ENCODE measurements around the gene NFASC.

The NFASC gene

DNA sequence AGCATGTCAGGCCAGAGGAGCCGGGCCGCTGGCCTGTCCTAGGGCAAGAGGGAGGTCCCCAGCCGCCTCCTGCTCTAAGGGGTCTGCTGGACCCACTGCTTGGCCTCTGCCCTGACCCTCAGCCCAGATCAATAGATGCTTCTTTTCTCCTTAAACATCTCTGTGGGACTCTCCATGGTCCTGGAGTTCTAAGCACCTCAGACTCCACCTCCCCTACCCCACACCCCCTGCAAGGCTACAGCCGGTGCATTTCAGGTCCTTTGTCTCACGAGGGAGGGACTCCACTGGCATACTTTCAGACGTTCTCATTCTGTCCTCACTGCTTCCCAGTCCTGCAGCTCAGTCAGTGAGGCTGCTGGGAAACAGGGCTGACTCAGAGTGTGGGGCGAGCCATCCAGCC, 183.4 kb downstream of the NFASC start:
- TF ChIP-seq, protein P1, sequence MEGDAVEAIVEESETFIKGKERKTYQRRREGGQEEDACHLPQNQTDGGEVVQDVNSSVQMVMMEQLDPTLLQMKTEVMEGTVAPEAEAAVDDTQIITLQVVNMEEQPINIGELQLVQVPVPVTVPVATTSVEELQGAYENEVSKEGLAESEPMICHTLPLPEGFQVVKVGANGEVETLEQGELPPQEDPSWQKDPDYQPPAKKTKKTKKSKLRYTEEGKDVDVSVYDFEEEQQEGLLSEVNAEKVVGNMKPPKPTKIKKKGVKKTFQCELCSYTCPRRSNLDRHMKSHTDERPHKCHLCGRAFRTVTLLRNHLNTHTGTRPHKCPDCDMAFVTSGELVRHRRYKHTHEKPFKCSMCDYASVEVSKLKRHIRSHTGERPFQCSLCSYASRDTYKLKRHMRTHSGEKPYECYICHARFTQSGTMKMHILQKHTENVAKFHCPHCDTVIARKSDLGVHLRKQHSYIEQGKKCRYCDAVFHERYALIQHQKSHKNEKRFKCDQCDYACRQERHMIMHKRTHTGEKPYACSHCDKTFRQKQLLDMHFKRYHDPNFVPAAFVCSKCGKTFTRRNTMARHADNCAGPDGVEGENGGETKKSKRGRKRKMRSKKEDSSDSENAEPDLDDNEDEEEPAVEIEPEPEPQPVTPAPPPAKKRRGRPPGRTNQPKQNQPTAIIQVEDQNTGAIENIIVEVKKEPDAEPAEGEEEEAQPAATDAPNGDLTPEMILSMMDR (IDR thresholded peaks at IDR 0.05; ENCODE audit: low read depth, low read length, missing control alignments): no peak
- no peak overlapping the region for H3K4me3 ChIP-seq (replicated peaks; ENCODE audit: low read depth, low read length)
- no peak for DNase-seq (ENCODE audit: extremely low read depth, low read depth)

DNA sequence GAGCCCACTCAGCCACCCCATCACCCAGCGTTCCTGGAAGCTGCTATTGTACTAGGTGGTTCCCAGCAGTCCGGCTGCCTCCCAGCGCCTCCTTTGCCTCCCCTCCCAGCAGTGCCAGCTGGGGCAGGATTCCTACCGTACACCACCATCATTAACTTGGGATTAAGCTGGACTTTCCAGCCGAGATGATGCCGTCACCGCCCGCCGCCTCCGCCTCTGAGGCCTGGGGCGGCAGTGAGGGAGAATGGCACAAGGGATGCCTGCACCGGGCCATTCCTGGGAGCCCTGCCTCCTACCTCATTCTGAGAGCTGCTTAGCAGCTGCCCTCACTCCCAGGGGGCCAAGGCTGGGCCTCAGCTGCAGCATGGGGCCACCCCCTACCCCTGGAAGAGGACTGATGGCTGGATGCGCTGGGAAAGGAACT, 185.5 kb downstream of the NFASC start:
- TF ChIP-seq, protein P1 (IDR thresholded peaks at IDR 0.05; ENCODE audit: low read depth, low read length, missing control alignments): no peak
- no peak overlapping the region for H3K4me3 ChIP-seq (replicated peaks; ENCODE audit: low read depth, low read length)
- DNase-seq (ENCODE audit: extremely low read depth, low read depth): no peak

- no peak overlapping the region for H3K4me3 ChIP-seq (replicated peaks; ENCODE audit: low read depth, low read length)
- DNase-seq (ENCODE audit: extremely low read depth, low read depth): no peak
- TF ChIP-seq, protein P1 (IDR thresholded peaks at IDR 0.05; ENCODE audit: low read depth, low read length, missing control alignments): no peak
Observed at GRCh38 chr1:205056956-205057568, 186.4 kb downstream of the NFASC start.

DNA sequence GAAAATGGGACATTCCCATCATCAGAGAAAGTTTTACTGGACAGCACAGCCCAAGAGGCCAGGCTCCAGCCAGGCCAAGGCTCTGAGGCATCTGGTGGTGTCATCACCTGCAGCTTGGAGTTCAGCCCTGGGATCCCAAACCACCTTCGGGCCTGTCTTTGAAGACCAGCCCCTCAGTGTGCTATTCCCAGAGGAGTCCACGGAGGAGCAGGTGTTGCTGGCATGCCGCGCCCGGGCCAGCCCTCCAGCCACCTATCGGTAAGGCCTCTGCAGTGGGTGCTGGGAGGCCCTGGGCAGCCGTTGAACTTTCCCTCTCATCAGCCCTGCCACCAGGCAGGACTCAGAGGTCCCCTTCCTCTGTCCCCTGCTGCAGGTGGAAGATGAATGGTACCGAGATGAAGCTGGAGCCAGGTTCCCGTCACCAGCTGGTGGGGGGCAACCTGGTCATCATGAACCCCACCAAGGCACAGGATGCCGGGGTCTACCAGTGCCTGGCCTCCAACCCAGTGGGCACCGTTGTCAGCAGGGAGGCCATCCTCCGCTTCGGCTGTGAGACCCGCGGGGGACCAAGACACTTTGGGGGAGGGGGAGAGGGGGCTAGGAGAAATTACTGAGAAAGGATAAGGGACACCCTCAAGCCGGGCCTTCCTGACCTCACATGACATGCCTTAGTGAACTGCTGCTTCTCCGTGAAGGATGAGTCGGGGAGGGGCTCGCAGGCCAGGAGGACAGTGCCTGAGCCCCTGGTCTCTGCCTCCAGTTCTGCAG, 187.3 kb downstream of the NFASC start:
- TF ChIP-seq, protein P1 (IDR thresholded peaks at IDR 0.05; ENCODE audit: low read depth, low read length, missing control alignments): no peak
- no peak for DNase-seq (ENCODE audit: extremely low read depth, low read depth)
- no peak overlapping the region for H3K4me3 ChIP-seq (replicated peaks; ENCODE audit: low read depth, low read length)

GRCh38 chr1:205058853-205059252, 188.2 kb downstream of the NFASC start:
- no peak overlapping the region for H3K4me3 ChIP-seq (replicated peaks; ENCODE audit: low read depth, low read length)
- TF ChIP-seq, protein P1 (IDR thresholded peaks at IDR 0.05; ENCODE audit: low read depth, low read length, missing control alignments): no peak
- no peak for DNase-seq (ENCODE audit: extremely low read depth, low read depth)

GRCh38 chr1:205059660-205060059, 189.0 kb downstream of the NFASC start:
- TF ChIP-seq, protein P1 (IDR thresholded peaks at IDR 0.05; ENCODE audit: low read depth, low read length, missing control alignments): no peak
- H3K4me3 ChIP-seq (replicated peaks; ENCODE audit: low read depth, low read length): no peak overlapping the region
- DNase-seq (ENCODE audit: extremely low read depth, low read depth): no peak

Measured in HFF-Myc (cell line).